Activated CD4-positive, alpha-beta T cell treated with anti-CD3 and anti-CD28 coated beads, Interleukin-2, amount 50 U/mL, for 4 hours (primary cell): ENCODE results near the gene SLC34A1.

Experiments used
- DNase-seq, 2 experiments: peaks; one replicate each; pipeline ENCODE4 v3.0.0-alpha.2; 2020

SLC34A1 gene

DNA sequence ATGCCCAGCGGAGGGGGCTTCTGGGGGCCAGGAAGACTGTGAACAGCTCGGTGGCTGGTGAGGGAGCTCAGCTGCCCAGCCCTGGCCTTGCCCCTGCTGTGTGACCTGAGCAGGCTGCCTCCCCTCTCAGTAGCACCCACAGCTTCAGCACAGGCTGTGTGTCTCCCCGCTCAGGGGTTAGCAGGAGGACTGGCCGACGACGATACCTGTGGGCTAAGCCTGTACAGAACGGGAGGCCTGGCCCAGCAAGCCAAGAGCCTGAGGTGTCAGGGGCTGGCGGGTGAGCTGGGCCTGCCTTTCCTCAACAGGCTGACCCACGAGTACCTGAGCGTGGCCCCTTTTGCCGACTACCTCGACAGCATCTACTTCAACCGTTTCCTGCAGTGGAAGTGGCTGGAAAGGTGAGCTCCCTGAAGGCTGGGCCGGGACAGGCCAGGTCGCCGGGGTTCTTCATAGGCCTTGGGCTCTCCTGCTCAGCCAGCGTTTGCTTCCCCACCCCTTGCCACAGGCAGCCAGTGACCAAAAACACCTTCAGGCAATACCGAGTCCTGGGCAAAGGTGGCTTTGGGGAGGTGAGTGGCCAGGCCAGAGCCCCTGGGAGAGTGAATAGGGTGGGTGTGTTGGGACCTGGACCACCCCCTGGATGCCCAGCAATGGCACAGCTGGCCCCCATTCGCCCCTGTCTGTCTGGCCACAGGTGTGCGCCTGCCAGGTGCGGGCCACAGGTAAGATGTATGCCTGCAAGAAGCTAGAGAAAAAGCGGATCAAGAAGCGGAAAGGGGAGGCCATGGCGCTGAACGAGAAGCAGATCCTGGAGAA lies 48.8 kb downstream of the SLC34A1 start:
- DNase-seq = no peak

- no peak for DNase-seq
Measured at GRCh38 chr5:177433658-177434217, 49.5 kb downstream of the SLC34A1 start.

GRCh38 chr5:177434437-177434836 lies 50.2 kb downstream of the SLC34A1 start:
- peak; percentile 51 to 56 for DNase-seq

DNA sequence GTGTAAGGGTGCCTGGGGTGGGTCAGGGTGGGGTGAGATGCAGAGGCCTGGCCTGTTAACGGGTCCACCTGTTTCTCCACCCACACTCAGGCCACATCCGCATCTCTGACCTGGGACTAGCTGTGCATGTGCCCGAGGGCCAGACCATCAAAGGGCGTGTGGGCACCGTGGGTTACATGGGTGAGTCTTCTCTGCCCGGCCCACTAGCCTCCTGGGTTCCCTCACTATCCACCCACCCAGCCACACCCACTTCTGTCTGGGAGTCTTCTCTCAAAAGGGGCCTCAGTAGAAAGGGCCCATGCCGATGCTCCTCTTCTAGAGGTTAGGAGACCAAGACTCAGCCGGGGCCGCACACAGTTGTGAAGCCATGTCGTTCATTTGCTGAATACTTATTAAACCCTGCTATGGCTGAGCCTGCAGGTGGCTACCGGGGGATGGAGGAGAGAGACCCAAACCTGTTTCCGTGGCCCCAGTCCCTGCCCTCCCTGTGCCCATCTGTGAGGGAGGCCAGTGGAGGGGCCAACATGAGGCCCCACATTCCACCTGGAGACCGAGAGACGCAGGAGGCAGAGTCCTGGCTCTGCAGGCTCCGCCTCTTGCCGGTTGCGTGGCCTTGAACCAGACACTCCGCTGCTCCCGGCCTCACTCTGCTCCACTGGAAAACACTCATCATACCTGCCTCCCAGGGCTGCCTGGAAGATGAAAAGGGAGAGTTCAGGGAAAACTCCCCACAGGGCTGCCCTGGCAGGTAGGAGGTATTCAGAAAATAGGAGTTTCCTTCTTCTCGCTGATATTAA lies 50.9 kb downstream of the SLC34A1 start:
- DNase-seq = no peak

GRCh38 chr5:177435847-177436536 lies 51.8 kb downstream of the SLC34A1 start:
- DNase-seq = no peak

- no peak for DNase-seq
Measured at GRCh38 chr5:177437623-177438022, 53.4 kb downstream of the SLC34A1 start.

- DNase-seq = no peak
Measured at GRCh38 chr5:177438468-177438867, 54.2 kb downstream of the SLC34A1 start.

DNA sequence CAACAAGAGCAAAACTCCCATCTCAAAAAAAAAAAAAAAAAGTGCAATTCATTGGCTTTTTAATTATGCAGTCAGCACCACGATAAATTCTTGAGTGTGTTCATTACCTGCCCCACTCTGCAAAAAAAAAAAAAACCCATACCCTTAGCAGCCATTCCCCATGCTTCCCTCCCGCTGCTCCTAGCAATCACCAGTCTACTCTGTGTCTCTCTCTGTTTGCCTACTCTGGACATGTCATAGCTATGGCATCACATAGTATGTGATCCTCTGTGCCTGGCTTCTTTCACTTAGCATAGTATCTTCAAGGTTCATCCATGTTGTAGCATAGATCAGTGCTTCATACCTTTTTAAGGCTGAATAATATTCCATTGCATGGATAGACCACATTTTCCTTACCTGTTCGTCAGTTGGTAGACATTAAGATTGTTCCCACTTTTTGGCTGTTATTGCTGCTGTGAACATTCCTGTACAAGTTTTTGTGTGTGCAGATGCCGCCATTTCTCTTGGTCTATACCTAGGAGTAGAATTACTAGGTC lies 55.4 kb downstream of the SLC34A1 start:
- DNase-seq = no peak

DNA sequence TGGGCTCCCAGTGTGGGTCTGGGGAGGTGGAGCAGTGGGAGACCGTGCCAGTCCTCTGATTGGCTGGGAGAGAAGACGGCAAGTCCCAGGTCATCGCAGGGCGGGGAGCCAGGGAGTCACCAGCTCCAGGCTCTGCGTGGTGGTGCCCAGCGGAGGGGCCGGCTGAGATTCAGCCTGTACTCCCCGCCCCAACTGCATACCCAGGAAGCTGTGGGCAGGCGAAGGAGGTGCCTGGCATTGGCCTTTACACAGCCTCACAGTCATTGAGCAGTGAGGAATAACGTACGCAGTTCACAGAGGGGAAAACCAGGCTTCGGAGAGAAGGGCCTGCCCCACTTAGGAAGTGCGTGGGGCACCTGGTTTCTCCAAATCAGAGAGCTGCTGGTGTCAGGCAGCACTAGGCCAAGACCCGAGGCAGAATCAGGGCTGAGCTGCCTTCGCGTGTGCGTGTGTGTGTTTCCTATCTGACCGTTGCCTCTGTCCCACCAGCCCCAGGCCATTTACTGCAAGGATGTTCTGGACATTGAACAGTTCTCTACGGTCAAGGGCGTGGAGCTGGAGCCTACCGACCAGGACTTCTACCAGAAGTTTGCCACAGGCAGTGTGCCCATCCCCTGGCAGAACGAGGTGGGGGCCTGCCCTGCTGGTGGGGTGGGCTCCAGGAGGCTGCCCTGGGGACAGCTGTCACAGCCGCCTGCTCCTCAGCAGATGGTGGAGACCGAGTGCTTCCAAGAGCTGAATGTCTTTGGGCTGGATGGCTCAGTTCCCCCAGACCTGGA lies 56.2 kb downstream of the SLC34A1 start:
- DNase-seq = peak; percentile 50 to 54

DNA sequence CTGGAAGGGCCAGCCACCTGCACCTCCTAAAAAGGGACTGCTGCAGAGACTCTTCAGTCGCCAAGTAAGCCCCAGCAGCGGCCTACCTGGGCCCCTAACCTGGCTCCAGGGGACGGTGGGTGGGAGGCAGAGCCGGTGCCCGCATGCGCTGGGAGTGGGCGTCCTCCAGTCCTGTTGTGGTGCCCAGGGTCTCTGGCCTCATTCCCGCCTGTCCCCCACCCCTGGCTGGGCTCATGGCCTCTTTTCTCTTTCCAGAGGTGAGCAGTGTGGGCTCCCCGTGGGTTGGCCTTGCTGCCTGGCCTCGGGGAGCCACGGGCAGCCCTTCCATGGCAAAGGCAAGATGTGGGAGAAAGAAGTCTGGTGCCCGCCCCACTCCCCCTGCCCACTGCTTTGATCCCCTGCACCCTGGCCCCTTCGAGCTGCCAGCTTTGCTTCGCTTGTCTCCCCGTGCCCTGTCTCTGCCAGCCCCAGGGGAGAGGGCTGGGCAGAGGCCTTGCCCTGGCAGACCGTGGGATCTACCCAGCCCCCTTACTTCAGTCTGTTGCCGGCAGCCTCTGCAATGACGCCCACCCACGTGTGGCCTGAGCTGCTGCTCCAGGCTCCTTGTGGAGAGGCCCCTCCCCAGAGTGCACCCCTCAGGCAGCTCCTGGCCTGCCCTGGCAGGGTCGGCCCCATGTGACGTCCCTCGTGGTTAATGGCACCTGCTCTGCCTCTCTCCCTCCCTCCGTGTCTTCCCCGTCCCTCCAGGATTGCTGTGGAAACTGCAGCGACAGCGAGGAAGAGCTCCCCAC lies 57.0 kb downstream of the SLC34A1 start:
- DNase-seq = no peak

- no peak for DNase-seq
Measured at GRCh38 chr5:177442066-177442826, 58.0 kb downstream of the SLC34A1 start.

DNA sequence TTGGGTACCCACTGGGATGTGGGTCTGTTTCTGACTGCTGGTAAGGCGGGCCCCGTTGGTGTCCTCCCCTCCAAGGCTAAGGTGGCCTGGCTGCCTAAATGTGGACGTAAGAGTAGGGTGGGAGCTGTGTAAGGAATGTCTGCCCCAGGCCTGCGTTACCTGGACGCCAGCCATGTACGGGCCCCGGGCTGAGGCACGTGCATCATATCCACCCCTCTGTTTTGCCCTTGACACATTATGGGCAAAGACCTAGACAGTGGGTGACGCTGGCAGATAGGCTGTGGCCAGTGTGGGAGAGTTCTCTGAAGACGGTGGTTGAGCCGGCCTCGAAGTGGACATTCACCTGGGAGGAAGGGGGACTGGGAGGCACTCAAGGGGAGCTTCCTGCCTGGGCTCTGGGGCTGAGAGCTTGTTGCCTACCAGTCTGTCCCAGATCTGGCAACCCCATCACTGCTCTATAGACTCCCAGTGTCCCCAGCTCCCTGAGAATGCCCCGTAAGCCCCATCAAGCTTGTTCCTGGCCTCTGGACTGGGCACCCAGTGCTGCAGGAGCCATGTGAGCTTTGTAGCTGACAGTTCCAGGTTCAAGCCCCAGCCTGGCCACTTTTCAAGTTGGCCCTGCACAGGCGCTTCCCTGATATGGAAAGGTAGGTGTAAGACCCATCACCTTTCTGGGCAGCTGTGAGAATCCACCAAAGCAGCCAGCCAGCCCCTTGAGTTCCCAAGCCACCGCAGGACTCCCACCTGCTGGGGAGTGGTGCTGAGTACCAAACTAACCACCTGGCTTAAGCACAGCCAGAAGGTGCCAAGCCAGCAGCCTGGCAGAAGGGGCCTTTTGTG lies 59.1 kb downstream of the SLC34A1 start:
- no peak for DNase-seq

- DNase-seq = no peak
Measured at GRCh38 chr5:177444106-177445051, 60.1 kb downstream of the SLC34A1 start.

GRCh38 chr5:177445052-177445916 lies 61.0 kb downstream of the SLC34A1 start:
- no peak for DNase-seq

DNA sequence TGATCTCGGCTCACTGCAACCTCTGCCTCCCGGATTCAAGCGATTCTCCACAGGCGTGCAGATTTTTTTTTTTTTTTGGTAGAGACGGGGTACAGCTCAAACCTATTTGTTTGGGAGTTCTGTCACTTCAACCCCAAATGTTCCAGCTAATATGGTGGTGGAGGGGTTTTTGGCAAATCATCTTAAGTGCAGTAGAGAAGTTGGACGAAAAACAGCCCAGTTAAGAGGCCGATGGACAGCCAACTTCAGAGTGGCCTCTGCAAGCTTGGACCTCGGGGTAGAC lies 61.6 kb downstream of the SLC34A1 start:
- no peak for DNase-seq

DNA sequence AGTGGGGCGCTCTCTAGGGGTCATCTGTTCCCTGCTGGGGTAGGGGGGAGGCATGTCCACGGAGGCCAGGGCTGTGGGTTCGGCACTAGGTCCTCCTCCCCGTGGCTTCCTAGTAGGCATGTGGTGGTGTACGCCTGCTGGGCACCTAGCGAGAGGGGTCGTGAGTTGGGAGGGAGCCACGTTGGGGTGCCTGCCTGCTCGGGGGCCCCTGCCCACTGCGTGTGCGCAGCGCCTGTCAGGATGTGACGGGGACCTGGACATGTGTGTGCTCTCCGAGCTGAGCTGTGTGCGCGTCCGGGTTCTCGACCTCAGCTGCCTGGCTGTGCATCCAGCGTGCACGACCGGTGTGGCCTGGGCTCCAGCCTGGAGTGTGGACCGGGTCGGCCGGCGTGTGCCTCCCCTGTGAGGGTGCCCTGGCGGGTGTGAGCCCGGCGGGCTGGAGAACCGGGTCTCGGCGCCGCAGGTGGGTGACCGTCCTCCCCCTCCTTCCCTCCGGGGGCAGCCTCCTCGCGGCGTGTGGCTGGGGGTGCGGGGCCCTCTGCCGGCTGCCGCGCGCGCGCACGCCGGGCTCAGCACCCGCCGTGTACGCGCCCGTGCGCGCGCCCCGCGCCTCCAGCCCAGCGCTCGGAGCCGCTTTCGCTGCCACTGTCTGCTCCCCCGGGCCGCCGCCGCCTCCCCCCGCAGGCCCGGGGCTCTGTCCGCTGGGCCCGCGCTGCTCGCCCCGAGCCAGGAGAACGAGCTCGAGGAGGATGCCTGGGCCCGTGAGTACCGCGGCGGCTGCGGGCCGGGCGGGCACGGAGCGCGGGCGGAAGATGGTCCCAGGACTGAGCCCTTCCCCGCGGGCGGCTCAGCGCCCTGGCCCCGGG lies 62.2 kb downstream of the SLC34A1 start, which contains the start of gene PRR7:
Gene PRR7, plus strand, starts transcription at position 615 of the 866 bp plus-strand sequence. CDS start 8,254 bp downstream, outside the sequence.
- peak; percentile 58 to 64 for DNase-seq
